Measurements from ENCODE around the gene SYT7.

Gene SYT7

DNA sequence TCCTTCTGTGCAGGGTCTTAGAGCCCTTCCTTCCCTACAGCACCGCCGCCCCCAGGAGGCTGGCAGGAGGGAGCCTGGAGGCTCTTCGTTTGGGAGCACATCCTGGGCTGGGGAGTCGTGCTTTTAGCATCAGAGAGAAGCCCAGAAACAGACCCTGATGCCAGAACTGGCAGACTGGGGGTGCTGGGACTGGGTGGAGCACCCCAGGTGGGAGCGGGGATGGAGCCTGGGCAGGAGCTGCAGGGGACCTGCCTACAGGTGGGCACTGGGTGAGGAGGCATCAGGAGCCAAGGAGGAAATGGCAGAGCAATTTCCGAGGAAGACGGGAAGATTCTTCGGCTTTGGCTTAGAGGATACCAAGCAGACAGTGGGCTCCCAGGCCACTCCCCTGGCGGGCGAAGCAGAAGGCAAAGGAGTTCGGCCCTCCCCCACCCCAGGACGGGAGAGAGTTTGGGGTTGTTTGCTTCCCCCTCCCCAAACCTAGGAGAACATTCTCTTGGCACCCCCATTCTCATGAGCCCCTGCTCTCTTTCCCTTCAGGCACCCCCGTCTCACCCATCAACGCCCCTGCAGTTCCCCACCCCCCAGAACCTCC, 1.1 kb downstream of the SYT7 start:
- peak; percentile 43 for DNase-seq

DNA sequence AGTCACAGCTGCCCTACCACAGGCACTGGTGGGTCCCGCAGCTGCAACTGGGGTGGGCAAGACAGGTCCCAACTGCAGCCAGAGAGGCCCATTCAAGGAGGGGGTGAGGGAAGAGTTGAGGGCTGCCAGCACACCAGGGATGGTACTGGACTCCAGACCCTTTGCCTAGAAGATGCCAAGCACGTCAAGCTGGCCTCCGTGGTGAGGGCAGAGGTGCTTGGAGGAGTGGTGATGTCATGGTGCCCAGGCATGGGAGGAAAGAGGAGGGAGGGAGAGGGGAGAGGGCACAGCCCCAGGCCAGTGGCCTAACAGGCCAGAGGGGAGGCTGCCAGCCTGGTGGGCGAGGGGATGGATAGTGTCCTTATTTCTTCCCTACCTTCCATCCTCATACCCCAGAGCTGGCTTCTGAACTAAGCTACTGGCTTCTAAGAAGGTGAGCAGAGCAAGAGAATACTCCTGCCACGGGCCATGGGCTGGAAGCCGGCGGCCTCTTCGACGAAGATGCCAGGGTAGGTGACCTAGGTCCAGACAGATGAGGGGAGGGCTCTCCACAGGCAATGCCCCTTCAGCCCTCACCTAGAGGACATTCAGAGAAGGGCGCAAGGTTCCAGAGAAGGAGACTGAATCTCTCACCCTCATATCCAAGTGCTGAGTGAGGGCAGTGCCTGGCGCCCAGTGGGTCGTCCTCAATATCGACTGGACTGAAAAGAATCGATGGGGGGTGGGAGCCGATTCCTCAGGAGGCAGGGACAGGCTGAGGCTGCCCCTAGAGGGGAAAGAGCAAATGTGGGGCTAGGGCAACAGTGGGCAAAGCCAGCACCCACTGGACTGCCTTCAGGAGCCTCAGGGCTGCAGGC, 1.8 kb downstream of the SYT7 start:
- DNase-seq, result peak; percentile 43

DNA sequence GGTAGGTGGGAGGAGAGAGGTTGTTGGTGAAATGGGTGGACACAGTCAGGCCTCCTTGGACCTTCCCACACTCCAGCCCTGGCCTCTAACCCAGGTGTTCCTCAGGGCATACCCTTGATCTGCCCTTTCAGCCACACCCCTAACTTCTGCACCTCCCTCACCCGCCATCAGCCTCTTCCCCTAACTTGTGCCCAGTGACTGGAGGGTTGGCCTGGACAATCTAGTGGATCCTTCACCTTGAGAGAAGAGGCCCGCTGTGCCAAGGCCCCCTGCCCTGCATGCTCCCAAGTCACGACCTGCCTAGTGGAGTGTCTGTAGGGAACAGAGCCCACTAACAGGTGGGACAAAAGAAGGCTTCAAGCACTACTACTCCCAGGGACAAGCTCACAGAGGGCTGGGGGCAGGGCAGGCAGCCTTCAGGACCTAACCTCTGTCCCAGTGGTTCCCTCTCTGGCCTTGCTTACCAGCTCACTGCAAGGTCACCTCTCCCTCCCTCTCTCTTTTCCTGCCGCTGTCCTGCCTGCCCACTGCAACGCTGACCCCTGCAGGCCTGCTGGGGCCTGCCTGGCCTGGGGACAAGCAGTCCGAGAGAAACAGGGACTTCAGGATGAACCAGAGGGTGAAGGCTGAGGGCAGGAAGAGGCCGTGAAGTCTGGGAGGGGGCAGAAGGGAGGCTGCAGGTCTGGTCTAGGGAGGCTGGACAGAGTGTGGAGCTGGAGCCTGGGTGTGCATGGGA, 3.3 kb downstream of the SYT7 start:
- DNase-seq, result peak; percentile 66

DNA sequence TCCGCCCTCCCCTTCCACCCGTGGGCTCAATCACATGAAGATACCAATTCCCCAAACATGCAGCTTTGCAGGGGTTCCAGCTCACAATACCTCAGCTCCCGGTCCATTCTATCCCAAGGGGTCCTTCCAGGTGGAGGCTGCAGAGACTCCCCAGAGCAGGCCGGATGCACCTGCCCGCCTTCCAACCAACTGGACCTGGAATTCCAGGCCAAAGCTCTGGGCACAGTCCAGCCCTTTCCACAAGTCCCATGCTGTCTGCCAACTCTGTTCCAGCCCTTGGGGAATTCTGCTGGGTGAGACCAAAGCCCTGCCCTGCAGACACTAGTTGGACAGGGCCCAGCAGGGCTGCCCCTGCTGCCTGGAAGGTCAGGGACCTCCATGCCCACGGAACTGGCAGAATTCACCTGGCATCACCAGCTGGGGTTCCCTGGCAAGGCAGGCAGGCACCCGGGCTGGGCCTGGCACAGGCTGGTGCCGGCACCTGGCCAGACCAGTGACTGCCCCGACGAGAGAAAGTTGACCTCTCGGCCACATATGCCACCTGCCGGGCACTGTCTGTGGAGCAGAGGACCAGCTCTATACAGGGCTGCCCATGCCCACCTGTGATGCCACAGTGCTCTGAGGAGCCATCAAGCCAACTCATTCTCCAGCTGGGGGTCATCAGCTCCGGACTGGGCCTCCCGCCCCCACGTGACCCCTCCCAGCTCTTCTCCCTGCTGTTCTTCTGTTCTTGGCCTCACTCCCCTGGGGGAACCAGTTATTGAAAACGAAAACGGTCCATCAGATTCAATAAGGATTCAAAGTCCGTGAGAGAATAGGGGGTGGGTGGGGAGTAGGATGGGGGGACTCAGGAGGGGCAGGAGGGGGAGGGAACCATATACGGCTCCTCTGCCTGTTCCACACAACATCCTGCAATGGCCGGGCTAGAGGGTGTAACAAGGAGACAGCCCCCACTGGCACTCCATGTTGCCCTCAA, 4.7 kb downstream of the SYT7 start:
- no peak for DNase-seq

DNA sequence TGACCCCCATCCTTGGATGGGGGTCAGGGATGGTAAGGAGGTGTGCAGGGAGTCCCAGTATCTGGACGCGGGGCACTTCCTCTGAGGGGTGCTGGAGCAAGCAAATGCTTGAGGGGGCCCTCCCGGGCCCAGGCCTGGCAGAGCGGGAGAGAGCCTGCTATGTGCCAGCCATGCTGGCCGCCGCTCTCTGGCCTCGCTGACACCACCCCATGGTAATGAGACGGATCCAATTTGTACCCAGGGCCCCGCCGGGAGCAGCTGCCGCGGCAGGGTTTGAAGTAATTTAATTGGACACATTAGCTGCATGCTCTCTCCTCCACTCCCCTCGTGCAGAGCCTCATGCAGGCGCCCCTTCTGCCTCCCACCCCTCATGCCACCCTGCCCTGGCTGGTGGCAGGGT, 6.3 kb downstream of the SYT7 start:
- no peak for DNase-seq

DNA sequence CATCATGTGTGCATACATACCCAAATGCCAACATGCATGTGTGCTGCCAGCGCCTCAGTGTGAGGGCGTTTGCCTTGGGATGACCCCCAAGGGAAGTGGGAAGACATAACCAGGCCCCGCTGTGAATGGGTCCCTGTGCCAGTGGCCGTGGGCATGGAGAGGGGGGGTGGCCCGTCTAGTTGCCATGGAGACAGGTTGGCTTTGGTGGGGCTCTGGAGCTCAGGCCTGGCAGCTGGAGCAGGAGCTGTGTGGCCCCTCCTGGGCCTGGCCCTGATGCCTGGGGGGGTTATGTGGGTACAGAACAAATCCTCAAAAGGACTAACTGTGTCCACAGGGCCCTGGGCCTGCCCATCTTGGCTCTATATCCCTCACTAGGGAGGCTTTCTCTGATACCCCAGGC, 8.0 kb downstream of the SYT7 start:
- no peak for DNase-seq

DNA sequence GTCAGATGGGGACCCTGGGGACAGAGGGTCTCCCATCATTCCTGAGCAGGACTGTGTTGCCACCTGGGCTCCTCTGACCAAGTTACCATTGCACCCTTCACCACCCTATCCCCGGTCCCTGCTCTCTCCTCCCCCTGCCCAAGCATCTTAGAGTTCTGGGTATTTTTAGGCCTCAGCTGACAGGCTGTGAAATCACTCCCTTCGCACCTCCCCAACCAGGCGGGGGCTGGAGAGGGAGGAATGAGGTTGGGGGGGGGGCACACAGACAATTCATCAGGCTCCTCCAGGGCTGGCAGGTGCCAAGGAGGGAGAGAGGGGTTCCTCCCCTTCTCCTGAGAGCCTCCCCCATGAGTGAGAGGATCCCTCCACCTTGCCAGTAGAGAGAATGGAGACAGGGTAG, 9.0 kb downstream of the SYT7 start:
- DNase-seq, result no peak

DNA sequence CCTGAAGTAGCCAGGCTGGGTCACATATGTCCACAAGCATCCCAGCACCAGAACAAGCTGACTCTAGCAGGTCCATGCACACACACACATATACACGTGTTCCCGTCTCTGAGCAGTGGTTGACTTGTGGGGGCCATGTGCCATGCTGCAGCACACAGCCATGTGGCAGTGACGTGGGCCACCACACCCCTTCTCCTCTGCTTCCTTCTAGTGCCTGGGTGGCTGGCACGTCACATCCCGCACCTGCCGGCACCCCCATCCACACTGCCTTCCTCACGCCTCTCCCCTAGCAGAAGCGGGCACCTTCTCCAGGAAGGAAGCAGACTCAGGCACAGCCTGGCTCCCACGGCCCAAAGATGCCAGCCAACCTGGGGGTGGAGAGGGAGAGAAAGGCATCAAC, 9.5 kb downstream of the SYT7 start:
- no peak for DNase-seq

DNA sequence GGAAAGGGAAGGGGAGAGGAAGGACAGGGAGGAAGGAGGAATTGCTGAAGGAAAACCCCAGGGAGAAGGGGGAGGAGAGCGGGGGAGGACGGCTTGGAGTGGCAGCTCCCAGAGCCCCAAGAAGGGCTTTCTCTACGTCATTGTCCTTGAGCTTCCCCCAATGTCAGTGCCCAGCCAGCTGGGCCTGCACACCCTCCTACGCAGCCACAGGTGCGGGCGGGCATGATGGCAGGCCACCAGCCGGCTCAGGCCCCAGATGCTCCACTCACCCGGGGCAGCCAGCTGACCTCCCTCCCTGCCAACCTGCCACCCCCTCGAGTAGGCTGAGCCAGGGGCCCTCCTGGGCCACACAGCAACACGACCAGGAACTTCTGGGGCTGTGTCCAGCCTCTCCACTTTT, 11.2 kb downstream of the SYT7 start:
- DNase-seq, result peak; percentile 39

DNA sequence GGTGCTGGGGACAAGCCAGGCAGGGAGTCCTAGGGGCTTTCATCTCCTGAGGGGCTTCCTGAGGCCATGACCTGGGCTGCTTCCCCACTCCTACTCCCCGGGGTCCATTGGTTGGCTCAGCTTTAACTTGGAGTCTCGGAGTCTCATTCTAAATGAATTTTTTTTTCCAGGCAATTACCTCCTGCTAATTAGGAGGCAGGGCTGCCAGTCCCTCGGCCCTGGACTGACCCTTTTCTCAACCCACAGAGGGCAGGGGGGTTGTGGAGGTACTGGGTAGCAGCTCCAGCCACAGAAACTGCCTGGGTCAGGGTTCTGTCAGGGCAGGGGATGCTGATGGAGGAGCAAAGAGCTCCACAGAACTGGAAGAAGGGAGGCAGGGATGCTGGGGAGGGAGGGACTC, 11.9 kb downstream of the SYT7 start:
- no peak for DNase-seq

DNA sequence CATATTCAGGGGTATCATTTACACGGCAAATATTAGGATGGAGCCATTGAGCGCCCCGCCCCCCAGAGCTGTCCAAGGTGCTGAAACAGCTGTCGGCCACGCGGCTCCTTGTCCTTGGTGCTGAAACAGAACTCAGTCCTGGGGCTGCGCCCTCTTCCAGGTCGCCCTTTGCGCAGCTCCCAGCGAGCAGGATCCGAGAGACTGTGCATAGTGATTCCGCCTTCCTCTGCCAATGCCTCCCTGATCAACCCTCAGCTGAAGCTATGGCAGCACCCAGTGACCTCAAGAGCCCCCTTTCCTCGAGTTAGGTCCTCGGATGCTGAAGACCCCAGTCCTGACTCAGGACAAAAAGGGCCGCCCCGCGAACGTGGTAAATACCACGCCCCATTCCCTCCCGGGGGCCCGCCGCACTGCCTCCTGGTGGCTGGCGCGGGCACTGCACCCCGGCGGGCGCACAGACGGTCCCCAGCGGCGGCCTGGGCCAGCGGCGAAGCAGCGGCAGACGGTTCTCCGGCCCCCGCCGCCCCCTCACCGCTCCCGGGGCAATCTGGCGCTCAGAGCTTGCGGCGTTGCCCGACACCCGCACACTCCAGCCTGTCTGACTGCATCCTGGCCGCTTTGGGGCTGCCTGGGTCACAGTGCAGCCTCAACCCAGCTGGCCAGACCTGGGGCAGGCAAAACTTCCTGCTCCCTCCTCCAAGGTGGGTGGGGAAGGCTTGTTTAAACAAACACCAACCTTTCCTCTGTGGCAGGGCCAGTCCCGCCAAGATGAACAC, 13.4 kb downstream of the SYT7 start:
- peak; percentile 91 for DNase-seq

DNA sequence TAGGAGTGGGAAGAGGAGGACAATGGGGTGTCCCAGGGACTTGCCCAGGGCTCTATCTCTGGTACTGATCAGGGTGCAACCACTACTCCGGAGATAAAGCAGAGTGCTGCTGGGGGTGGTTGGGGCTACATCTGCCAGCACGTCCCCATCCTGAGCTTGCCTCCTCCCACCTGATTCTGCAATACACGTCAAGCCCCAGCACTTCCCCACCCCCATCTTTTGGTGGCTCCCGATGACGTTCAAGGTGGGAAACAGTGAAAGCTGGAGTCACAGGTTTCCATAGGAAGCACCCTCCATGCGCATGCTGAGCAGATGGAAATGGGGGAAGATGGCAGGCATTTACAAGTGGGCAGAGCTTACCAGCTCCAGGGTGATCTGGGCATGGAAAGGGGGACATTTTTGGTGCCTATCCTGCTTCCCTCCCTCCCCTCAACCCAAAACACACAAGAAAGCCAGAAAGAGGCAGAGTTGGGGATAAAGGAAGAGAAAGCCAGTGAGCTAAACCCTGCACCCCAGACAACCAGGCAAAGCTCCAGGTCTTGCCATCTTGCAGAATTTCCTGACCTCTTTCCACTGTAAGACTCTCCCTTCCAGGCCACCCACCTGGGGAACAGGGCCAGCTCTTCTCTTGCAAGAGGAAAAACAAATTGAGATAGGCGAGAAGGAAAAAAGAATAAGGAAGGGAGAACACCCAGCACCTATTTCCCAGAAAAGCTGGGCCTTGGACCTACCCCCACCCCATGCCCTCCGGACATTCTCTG, 15.8 kb downstream of the SYT7 start:
- DNase-seq, result no peak

DNA sequence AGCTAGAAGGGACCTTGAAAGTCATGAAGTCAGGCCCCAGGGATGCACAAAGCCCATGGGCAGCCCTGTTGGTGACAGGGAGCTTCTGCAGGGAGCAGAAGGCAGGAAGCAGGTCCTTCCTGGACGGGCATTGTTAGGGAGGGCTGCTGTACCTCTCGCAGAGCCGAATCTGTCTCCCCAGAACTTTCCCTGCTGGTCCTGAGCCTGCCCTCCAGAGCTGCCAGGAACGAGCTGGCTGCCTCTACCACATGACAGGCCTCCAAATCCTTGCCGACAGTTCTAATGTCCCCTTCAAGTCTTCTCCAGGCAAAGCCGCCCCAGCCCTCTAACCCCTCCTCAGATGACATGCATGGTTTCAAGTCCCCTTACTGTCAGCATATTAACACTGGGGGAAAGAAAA, 20.1 kb downstream of the SYT7 start:
- DNase-seq, result no peak

DNA sequence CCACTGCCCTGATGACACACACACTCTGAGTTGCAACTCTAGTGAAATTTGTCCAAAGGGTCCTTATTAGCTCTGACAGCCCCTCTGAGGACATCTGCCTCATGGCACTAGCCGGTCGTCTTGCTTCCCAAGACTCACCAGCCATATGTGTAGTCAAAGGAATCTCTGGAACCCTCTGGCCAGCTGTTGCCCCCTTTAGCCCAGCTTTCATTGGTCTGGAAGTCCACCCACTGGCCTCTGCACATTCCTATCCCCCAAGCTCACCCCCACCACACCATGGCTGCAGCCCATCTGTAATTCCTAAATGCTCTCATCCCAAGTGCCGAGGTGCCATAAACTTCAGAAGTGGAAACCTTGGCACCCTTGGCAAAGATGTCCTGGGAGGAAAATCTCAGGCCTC, 24.3 kb downstream of the SYT7 start:
- no peak for DNase-seq

DNA sequence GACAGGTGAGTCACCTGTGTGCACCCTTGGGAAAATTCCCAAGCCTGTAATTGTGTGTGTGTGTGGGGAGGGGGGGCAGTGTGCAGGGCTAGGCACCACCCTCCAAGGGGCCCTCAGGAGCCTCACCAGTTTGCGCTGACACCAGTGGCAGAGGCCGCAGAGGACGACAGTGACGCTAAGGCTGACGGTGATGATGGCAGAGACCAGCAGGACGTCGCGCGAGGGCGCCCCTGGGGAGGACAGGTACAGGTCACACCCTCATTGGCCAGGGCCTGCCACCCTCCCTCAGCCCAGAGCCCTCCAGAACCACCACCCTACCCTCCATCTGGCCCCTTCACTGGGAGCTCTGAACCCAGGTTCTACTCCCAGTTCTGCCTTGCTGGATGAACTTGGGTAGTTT, 24.9 kb downstream of the SYT7 start:
- DNase-seq, result no peak

DNA sequence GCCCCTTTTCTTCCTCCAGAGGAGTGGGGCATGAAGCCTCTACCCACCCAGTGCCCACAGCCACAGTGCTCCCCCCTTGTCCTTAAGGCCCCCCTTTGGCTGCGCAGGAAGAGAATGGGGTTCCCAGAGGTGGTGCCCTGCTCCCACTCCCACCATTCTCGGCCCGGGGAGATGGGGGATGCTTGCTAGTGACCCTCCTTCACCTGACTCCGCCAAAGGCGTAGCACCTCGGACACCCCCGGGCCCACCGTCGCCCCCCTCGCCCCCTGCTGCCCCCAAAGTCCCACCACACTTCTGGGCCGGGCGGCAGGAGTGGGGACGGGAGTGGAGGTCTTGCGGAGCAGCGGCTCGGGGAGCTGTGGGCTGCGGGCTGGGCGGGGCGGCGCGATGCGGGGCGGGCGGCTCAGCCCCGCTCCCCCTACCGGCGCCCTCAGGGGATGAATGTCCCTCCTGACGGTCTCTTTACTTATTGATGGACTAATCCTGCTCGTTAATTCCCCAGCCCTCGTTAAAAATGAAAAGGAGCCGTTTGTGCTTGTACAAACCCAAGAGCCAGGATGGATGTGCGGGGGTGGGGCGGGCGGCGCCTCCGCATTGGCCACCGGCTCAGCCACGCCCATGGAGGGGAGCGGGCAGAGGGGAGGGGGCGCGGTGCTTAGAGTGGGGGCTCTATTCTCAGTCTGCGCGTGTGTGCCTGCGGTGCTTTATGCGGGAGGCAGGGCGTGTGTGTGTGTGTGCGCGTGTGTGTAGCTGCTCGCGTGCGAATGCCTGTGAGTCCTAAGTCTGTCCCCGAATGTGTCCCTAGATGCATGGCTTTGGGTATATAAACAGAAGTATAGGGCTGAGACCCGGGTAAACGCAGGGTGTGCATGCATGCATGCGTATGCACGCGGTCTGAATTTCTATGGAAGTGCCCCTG, 25.6 kb downstream of the SYT7 start:
- DNase-seq, result peak; percentile 46

DNA sequence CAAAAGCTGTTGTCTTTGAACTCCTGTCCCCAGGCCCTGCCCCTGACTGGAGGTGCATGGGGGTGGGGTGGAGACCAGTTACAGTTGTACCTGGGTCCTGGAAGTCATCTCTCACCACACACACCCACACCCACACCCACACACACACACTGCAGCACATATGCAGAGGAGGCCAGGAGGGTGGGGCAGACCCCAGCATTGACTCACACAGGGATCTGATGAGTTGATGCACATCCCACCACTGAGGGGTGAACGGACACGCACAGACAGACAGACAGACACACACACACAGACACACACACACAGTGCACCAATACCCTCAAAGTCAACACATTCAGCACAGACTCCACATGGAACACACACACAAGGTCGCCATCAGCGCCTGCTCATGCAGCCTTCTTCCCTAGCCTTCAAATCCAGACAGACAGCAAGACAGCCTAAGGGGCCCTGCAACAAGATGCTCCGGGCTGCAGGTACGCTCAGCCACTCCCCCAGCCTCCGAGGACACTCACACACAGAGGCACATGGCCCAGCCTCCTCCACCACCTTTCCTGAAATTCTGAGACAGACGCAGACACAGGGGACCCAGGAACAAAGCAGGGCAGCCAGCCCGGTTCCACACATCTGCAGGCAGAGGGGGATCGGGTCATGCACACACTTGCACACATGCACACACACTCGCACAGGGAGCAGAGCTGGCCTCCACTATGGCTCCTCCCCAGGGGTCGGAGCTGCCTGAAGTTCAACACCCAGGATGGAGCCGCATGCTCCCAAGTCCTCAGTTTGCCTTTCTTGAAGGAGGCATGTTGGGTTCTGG, 26.5 kb downstream of the SYT7 start:
- DNase-seq, result peak; percentile 46

DNA sequence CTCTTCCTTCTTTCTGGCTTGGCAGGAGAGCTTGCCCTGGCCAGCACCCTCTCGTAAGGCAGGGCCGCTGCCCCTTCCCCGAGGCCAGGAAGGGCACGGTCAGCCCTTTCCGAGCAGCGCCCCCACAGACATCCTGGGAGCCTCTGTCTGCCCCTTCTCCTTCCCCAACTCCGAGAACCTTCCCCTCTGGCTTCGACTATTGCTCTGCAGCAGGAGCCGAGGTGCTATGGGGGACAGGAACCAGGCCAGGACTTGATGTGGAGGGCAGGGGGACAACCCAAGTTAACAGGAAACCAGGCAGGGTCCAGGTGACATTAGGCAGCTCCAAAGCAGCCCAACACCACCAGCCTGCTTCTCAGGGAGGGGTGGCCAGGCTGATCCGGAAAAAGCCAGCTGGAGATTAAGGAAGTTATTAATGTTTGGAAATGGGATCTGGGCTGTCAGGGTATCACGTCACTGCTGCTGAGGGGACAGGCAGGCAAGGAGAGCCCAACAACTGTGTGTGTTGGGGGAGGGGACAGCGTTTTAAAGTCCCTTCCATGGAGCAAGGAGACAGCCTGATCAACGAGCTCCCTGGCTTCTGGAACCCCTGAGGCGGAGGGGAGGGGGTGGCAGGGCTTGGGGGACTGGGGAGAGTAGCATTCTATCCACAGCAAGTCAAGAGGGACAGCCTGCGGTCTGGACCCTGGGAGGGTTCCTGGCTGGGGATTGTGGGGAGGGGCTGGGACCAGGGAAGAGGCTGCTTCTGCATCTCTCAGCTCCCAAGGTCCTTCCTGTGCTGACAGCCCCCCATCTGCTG, 27.3 kb downstream of the SYT7 start:
- DNase-seq, result peak; percentile 94

Measured in DMS53 (cell line).